ENCODE measurements around the gene PRKG2. TPM values are rescaled to one million over a fixed set of nuclear protein-coding genes. Genes with fewer than 3 reads are reported as not detected.

PRKG2 gene
- total RNA-seq, 2 experiments from 2014 or later, result 0.27 to 0.39 TPM

- peaks cover 0 to 3% of the 10 kb centered on the region in 2 experiments for H3K9me3 ChIP-seq (ENCODE audit: control insufficient read depth in 1 of 2, insufficient read depth in 1 of 2, low read length in 2 of 2)
- Mint-ChIP-seq H3K36me3 (ENCODE audit: low read depth) (no peaks in the 10 kb centered on the region), H3K9me3 (no peaks in the 10 kb centered on the region), H3K27ac (no peak overlapping the region), H3K4me3 (no peak overlapping the region), H3K4me1 (ENCODE audit: low read depth) (no peaks in the 10 kb centered on the region), H3K27me3 (no peaks in the 10 kb centered on the region)
- intact Hi-C loops (cut with DNase I, micrococcal nuclease), result loop anchor here in 1 of 2 experiments (5.0 kb wide), 1 partner anchor 171 kb away; no protein-coding TSS in a partner anchor
- H3K27me3 ChIP-seq (ENCODE audit: control insufficient read depth in 1 of 2, insufficient read depth in 2 of 2, low read length in 2 of 2), result peaks cover 0 to 3% of the 10 kb centered on the region in 2 experiments
- H3K27ac ChIP-seq (ENCODE audit: low read depth in 1 of 2, low read length in 2 of 2), result no peak overlapping the region
- no peaks in the 10 kb centered on the region for H3K36me3 ChIP-seq (ENCODE audit: insufficient read depth, low read length)
- H3K4me1 ChIP-seq (ENCODE audit: insufficient read depth, low read length), result no peaks in the 10 kb centered on the region
- no peak for TF ChIP-seq CTCF (IDR thresholded peaks at IDR 0.05)
- H3K4me3 ChIP-seq (ENCODE audit: low read length), result no peak overlapping the region
- DNase-seq (no peak), ATAC-seq (ENCODE audit: poor library complexity) (no peak)
- POLR2A ChIA-PET, result no interaction called here
- CTCF ChIA-PET, result no interaction called here
Measured at GRCh38 chr4:81257816-81258215, 42.8 kb upstream of the PRKG2 start.

GRCh38 chr4:81257021-81257420 lies 42.0 kb upstream of the PRKG2 start:
- Mint-ChIP-seq H3K27me3 (no peaks in the 10 kb centered on the region), H3K9me3 (no peaks in the 10 kb centered on the region), H3K36me3 (ENCODE audit: low read depth) (no peaks in the 10 kb centered on the region), H3K27ac (no peak overlapping the region), H3K4me3 (no peak overlapping the region), H3K4me1 (ENCODE audit: low read depth) (no peaks in the 10 kb centered on the region)
- ATAC-seq (ENCODE audit: poor library complexity) (no peak), DNase-seq (no peak)
- CTCF ChIA-PET, result no interaction called here
- Histone ChIP-seq H3K4me1 (ENCODE audit: insufficient read depth, low read length) (no peaks in the 10 kb centered on the region), H3K27ac (ENCODE audit: low read depth in 1 of 2, low read length in 2 of 2) (no peak overlapping the region), H3K9me3 (ENCODE audit: control insufficient read depth in 1 of 2, insufficient read depth in 1 of 2, low read length in 2 of 2) (peaks cover 0 to 3% of the 10 kb centered on the region in 2 experiments), H3K36me3 (ENCODE audit: insufficient read depth, low read length) (no peaks in the 10 kb centered on the region), H3K27me3 (ENCODE audit: control insufficient read depth in 1 of 2, insufficient read depth in 2 of 2, low read length in 2 of 2) (peaks cover 0 to 3% of the 10 kb centered on the region in 2 experiments), H3K4me3 (ENCODE audit: low read length) (no peak overlapping the region)
- POLR2A ChIA-PET, result no interaction called here
- intact Hi-C loops (cut with DNase I, micrococcal nuclease), result loop anchor here in 1 of 2 experiments (5.0 kb wide), 1 partner anchor 170 kb away; no protein-coding TSS in a partner anchor
- no peak for TF ChIP-seq CTCF (IDR thresholded peaks at IDR 0.05)

GRCh38 chr4:81256059-81256970 lies 41.3 kb upstream of the PRKG2 start:
- Mint-ChIP-seq H3K27me3 (no peaks in the 10 kb centered on the region), H3K4me3 (no peak overlapping the region), H3K36me3 (ENCODE audit: low read depth) (no peaks in the 10 kb centered on the region), H3K9me3 (peaks cover under 1% of the 10 kb centered on the region), H3K4me1 (ENCODE audit: low read depth) (no peaks in the 10 kb centered on the region), H3K27ac (no peak overlapping the region)
- POLR2A ChIA-PET, result no interaction called here
- no peak for TF ChIP-seq CTCF (IDR thresholded peaks at IDR 0.05)
- no peak overlapping the region for H3K4me3 ChIP-seq (ENCODE audit: low read length)
- H3K4me1 ChIP-seq (ENCODE audit: insufficient read depth, low read length), result no peaks in the 10 kb centered on the region
- DNase-seq (no peak), ATAC-seq (ENCODE audit: poor library complexity) (no peak)
- peaks cover 0 to 3% of the 10 kb centered on the region in 2 experiments for H3K9me3 ChIP-seq (ENCODE audit: control insufficient read depth in 1 of 2, insufficient read depth in 1 of 2, low read length in 2 of 2)
- no peak overlapping the region for H3K27ac ChIP-seq (ENCODE audit: low read depth in 1 of 2, low read length in 2 of 2)
- peaks cover 0 to 3% of the 10 kb centered on the region in 2 experiments for H3K27me3 ChIP-seq (ENCODE audit: control insufficient read depth in 1 of 2, insufficient read depth in 2 of 2, low read length in 2 of 2)
- CTCF ChIA-PET, result no interaction called here
- H3K36me3 ChIP-seq (ENCODE audit: insufficient read depth, low read length), result no peaks in the 10 kb centered on the region
- intact Hi-C loops (cut with DNase I, micrococcal nuclease), result loop anchor here in 1 of 2 experiments (5.0 kb wide), 1 partner anchor 169 kb away; no protein-coding TSS in a partner anchor
